Fibroblast of skin of scalp (primary cell): ENCODE results near the gene GNRH2.
"Not testable (repeated sequence)": the region's sequence is repeated elsewhere in the genome, so short reads cannot be mapped to it uniquely, and the experiment has no call there.

Source experiments
- DNase-seq: peaks from one replicate; pipeline ENCODE4 v3.0.0-alpha.2; 2013

GNRH2 gene

DNA sequence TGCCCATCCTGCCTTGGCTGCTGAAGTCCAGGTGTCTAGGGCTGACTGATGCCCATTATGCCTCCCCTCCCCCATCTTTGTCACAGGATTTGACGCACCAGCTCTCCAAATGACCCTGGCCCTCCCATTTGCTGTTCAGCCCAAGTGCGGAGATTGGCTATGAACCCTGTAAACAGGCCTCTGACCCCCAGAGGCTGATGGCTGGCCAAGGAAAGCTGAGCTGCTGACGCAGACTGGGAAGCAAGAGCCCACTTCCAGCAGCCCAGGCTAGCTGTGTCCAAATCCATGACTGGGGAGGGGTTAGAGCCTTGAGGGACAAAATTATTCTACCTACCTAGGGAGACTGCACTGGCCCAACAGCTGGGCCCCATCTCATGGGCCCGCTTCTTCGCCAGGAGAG is 797 bp upstream of the GNRH2 start:
- no peak for DNase-seq

DNA sequence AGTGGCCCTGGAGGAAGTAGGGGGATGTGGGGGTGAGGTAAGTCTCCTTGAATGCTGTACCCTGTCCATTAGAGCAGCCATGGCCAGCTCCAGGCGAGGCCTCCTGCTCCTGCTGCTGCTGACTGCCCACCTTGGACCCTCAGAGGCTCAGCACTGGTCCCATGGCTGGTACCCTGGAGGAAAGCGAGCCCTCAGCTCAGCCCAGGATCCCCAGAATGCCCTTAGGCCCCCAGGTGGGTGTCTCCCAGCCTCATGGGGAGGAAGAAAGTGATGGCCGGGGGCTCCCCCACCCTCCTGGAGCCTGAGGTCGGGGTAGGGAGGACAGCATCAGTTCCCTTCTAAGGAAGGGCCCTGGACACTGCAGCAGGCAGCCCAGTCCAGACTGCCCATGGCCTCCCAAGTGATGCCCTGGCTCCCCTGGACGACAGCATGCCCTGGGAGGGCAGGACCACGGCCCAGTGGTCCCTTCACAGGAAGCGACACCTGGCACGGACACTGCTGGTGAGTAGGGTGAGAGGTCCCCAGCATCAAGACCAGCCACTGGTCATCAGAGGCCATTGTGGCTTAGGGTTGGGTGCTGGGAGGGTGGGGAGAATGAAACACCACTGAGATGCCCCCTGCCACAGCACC is 1.0 kb downstream of the GNRH2 start:
- no peak for DNase-seq

DNA sequence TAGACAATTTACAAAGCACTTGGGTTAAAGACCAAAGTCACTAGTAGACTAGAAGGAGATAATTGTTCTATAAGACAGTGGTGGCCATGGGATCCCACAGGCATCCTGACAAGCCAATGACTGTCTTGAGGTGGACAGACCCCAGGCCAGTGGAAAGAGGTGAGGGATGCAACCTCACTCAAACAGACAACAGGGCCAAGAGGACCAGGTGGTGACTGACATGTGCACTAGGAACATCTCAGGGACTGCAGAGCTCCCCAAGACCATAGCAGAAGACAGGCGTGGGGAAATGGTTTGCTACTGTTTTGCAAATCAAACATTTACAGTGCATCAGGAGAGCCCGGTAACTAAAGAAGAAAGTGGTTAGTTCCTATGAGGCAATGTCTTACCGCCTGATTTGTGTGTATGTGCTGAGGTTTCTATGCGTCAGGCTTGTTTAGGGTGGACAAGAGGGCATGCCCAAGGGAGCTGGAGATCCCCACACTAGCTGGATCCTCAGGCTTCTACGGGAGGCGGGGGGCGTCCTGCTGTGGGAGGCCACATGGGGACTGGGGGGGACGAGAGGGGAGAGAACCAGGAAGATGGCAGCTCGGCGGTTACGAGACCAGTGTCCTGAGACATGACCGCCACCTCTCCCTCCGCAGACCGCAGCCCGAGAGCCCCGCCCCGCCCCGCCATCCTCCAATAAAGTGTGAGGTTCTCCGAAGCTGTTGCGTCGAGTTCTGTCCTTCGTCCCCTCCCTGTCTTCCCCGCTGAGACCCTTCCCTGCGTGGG is 1.8 kb downstream of the GNRH2 start:
- no peak for DNase-seq

DNA sequence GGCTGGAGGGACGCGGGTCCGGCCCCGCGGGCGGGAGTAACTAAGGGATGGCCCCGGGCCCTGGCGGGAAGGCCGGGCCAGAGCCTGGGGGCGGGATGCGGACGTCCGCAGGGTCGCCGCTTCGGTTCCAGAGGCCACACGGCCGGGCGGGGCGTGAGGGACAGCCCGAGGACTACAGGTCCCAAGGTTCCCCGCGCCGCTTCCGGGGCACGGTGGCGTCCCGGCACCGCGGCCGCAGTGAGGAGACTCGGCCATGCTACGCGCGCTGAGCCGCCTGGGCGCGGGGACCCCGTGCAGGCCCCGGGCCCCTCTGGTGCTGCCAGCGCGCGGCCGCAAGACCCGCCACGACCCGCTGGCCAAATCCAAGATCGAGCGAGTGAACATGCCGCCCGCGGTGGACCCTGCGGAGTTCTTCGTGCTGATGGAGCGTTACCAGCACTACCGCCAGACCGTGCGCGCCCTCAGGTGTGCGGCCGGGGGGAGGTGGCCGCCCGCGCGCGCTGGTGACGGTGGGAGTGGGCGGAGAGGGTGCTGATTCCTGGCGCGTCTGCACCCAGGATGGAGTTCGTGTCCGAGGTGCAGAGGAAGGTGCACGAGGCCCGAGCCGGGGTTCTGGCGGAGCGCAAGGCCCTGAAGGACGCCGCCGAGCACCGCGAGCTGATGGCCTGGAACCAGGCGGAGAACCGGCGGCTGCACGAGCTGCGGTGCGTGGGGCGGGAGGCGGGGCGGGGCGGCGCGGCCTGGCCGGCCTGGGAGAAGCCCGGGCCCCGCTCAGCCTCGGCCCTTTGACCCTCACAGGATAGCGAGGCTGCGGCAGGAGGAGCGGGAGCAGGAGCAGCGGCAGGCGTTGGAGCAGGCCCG is 2.6 kb downstream of the GNRH2 start, which contains the start of gene MRPS26:
MRPS26 (plus strand) TSS at position 237 of the 861 bp plus-strand sequence; CDS start at position 254, 17 bp downstream.
- peak; percentile 83 for DNase-seq

DNA sequence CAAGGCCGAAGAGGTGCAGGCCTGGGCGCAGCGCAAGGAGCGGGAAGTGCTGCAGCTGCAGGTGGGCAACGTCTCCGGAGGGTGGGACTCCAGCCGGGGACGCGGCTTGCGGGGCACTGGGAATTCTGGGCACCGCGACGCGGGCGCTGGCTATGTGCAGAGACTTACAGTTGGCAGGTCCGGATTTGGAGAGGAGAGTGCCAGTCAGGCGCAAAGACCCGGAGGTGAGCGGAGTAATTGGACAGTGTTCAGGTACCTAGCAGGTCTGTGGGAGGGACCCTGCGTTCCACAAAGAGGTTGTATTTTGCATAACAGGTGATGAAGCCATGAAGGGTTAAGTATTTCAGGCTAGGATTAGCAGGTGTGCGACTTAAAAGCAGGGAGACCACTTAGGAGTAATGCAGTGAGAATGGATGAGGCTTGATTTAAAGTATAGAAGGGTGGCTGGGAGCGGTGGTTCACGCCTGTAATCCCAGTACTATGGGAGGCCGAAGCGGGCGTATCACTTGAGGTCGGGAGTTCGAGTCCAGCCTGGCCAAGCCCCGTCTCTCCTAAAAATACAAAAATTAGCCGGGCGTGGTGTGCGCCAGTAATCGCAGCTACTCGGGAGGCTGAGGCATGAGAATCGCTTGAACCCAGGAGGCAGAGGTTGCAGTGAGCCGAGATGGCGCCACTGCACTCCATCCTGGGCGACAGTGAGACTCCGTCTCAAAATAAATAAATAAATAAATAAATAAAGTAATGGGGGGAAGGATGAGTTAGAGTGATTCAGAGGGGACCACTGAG is 3.4 kb downstream of the GNRH2 start:
- DNase-seq = no peak

DNA sequence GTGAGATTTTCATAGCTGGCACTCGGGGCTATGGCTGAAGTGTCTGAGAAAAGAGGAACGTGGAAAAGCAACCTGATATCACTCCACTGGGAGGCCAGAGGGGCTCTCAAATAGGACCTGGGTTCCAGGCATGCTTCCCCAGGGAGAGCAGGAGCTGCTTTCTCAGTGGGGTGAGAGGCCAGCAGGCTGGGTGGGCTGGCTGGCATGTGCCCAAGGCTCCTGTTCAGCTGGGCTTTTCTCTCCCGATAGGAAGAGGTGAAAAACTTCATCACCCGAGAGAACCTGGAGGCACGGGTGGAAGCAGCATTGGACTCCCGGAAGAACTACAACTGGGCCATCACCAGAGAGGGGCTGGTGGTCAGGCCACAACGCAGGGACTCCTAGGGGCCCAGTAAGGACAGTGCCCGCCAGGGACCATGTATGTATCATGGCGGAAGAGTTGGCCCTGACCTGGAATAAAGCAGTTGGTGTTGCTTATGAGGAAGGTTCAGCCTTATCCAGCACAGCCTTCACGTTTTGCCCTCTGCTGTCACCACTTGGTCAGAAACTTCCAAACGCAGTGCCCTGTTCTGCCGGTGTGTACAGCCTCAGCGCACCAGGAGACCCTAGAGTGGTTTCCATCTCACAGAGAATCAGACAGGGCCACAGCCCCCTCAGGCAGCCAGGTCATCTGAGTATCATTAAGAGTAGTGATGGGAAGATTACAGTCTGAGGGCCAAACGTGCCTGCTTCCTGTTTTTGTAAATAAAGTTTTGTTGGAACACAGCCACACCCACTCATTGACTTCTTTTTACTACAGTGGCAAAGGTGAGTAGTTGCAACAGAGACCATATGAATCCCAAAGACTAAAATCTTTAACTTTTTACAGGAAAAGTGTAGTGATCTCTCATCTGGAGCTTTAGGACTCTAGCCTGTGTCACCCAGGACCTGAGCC is 4.3 kb downstream of the GNRH2 start:
- DNase-seq = no peak

DNA sequence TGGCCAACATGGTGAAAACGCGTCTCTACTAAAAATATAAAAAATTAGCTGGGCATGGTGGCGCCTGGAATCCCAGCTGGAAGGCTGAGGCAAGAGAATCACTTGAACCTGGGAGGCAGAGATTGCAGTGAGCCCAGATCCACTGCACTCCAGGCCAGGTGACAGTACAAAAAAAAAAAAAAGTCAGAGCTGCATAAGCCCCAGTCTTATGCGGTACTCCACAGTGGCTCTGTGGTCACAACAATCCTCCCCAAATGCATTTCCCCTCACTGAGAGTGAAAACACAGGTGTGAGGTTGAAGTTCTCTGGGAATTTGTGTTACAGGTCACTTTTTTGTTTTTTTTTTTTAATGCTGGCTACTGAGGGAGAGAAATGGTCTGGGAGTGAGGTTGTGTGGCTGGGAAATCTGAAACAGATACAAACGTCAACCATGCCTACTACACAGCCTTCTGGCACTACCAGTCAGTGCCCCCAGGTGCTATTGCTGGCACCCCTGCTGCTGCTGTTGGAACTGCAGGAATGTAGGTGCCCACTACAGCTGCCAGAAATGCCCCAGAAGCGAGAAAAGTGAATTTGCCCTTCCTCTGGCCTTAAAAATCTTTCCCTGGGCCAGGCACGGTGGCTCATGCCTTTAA is 8.1 kb downstream of the GNRH2 start:
- DNase-seq = no peak

DNA sequence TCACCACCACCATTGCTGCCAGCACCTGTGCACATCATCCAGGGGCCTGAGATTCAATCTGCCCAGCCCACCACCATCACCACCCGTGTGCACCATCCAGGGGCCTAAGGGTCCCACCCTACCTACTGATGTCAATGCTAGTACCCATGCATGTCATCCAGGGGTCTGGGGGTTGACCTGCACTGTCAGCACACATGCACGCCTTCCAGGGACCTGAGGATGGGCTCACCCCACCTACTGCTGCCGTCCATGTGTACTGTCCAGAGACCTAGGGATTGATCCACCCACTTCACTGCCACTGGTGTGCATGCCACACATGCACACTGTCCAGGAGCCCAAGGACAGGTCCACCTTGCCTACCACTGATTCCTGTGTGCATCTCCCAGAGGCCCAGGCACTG is 16.1 kb downstream of the GNRH2 start:
- no peak for DNase-seq

DNA sequence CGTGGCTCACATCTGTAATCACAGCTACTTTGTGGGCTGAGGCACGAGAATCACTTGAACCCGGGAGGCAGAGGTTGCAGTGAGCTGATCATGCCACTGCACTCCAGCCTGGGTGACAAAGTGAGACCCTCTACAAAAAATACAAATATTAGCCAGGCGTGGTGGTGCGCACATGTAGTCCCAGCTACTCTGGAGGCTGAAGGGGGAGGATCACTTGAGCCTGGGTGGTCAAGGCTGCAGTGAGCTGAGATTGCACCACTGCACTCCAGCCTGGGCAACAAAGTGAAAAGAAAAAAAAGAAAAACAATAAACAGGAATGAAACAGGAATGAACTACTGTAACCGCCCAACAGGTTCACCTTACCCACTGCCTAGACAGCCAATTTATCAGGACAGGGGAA is 20.7 kb downstream of the GNRH2 start:
- DNase-seq = not testable (repeated sequence)

DNA sequence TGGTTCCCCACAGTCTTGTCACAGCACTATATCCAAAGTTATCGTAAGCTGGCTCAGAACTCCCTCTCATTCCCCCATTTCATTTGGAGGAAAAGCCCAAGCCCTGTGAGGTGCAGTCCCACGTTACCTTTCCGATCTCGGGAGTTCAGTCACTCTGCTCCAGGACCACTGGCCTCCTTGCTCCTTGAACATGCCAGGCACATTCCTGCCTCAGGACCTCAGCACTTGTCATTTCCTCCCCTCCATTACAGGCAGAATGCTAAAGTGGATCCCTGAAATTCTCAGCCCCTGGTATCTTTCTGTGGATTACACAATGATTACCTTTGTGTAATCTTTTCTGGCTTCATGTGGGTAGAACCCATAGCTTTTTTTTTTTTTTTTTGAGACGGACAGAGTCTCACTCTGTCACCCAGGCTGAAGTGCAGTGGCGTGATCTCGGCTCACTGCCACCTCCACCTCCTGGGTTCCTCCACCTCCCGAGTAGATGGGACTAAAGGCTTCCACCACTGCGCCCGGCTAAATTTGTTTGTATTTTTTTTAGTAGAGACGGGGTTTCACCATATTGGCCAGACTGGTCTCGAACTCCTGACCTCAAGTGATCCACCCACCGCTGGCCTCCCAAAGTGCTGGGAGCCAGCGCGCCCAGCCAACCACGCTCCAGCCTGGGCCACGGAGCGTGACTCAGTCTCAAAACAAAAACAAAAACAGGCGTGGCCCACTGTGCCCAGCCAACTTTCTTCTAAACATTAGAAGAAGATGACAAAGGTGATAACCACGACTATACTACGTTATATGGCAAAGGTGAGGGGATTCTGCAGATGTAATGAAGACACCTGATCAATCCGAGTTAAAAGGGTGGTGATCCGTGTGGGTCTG is 24.0 kb downstream of the GNRH2 start:
- DNase-seq = no peak

DNA sequence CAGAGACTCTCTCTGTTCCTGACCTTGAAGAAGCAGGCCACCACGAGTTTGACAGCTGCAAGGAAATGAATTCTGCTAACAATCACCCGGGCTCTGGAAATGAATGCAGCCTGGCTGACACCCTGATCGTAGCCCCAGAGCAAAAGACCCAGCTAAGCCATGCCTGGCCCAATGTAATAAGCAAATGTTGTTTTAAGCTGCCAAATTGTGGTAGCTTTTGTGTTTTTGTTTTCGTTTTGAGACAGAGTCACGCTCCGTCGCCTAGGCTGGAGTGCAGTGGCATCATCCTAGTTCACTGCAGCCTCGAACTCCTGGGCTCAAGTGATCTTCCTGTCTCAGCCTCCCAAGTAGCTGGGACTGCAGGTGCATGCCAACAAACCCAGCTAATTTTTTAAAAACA is 24.7 kb downstream of the GNRH2 start:
- no peak for DNase-seq

DNA sequence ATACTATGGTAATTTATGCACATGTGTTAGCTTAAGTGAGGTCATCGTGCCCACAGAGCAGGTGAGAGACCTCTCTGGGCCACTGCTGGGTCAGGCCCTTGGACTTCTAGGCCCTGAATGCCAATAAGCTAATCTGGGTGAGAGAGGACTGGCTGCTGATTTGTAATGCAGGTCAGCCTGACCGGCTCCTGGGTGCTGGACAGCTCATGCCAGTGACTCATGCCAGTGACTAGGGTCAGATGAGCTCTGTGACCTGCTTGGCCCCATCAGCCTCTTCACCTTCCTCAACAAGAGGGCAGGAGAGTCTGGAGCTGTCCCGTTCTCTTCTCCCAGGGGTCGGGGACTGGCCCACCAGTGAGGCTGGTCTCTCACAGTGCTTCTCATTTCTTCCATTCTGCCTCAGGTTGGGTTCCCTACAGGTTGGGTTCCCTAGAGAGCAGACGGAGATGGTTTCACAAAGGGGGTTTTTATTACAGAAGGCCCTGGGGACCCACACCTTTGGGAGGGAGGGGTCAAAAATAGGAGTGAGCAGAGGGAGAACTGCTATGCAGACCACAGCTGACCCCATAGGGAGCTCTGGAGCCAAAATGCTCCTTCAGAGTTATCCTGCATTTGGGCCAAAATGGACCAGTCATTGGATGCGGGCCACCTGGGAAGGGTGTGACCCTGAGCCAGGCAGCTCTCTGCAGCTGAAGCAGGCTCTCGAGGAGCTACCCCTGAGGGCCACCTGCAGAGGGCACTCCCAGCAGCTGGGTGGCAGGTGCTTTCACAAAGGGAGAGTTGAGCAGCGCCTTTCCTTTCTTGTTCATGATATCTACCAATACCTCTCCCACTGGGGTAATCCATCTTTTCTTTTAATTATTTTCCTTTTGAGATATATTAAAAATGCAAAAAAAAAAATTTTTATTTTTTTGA is 25.8 kb downstream of the GNRH2 start:
- no peak for DNase-seq

DNA sequence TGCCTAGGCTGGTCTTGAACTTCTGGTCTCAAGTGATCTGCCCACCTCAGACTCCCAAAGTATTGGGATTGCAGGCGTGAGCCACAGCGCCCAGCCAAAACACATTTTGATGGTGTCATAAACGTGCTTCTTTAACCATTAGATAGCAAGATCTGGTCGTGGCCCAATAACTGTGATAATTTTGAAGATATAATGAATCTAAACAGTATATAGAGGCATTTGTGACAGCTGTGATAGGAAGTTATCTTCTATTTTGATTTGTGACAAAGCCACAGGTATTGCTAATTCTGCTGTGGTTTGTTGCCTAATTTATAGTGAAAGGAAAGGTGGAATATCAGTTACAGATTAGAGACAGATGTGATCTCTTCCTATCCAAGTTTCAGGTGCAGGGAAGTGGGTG is 27.3 kb downstream of the GNRH2 start:
- no peak for DNase-seq

DNA sequence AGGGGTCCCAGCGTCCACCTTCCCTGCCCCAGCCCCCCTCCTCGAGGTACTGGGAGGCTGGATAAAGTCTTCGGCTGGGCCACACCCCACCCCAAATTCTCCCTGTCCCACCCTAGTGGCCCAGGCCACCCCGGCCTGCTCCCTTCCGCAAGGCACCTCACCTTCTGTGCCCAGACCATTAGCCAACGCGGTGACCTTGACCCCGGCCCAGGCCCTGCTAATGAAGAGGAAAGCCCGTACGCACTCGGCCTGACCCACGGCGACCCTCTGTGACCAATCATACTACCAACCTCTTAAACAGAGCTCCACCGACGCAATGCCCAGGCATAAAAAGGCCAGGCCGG is 27.8 kb downstream of the GNRH2 start:
- DNase-seq = no peak

DNA sequence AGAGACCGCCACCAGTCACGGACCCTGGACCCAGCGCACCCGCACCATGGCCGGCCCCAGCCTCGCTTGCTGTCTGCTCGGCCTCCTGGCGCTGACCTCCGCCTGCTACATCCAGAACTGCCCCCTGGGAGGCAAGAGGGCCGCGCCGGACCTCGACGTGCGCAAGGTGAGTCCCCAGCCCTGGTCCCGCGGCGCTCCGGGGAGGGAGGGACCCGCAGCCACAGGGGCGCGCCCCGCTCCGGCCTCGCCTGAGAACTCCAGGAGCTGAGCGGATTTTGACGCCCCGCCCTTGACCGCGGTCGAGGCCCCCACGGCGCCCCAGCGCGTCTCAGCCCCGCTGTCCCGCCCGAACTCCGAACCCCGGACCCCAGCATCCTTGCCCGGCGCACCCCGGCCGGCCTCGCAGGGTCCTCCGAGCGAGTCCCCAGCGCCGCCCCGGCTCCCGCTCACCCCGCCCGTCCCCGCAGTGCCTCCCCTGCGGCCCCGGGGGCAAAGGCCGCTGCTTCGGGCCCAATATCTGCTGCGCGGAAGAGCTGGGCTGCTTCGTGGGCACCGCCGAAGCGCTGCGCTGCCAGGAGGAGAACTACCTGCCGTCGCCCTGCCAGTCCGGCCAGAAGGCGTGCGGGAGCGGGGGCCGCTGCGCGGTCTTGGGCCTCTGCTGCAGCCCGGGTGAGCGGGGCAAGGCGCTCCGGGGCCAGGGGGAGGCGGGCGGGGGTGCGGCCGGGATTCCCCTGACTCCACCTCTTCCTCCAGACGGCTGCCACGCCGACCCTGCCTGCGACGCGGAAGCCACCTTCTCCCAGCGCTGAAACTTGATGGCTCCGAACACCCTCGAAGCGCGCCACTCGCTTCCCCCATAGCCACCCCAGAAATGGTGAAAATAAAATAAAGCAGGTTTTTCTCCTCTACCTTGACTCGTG is 28.4 kb downstream of the GNRH2 start, which contains the start of gene OXT:
OXT (plus strand) TSS at position 11 of the 920 bp plus-strand sequence; CDS start at position 47, 36 bp downstream.
- DNase-seq = peak; percentile 44

DNA sequence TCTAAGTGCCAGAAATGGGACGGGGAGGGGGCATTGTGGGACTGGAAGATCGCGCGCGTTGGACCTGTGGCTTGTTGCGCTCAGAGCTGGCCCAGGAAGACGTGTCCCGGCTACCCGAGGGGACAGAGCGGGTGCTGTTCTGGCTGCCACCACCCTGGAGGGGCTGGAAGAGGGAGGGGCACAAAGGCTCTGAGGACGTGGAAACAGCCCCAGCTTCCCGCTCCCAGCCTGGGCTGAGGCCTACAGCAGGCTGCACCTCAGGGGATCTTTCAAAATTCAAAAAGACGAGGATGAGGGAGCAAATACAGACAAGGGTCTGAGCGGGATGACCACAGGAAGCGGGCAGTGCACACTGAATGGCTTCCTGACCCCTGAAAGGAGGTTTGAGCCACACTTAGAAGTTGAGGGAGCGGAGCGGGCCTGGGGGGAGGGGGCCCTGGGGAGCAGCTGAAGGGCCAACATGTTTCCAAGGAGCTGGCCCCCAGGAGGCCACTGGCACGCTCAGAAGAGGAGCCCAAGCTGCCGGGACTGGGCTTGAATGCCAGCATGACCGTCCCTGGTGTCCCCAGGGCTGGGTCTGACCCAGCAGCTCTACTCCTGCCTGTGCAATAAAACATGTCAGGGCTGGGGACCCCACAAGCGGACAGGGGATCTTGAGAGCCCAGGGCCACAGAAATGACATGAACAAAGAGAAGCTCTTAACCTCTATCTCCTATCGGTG is 29.3 kb downstream of the GNRH2 start:
- no peak for DNase-seq

DNA sequence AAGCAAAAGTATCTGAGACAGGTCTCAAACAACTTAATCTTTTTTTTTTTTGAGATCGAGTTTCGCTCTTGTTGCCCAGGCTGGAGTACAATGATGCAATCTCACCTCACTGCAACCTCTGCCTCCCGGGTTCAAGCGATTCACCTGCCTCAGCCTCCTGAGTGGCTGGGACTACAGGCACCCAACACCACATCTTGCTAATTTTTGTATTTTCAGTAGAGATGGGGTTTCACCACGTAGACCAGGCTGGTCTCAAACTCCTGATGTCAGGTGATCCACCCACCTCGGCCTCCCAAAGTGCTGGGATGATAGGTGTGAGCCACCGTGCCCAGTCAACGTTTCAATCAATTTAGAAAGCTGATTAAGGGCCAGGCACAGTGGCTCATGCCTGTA is 29.8 kb downstream of the GNRH2 start:
- DNase-seq = not testable (repeated sequence)
